ENCODE data around the gene GNGT2. TPM values are rescaled to one million over a fixed set of nuclear protein-coding genes. Genes with fewer than 3 reads are reported as not detected.

The GNGT2 gene
- total RNA-seq, 1 donor from 2014 or later = not detected

DNA sequence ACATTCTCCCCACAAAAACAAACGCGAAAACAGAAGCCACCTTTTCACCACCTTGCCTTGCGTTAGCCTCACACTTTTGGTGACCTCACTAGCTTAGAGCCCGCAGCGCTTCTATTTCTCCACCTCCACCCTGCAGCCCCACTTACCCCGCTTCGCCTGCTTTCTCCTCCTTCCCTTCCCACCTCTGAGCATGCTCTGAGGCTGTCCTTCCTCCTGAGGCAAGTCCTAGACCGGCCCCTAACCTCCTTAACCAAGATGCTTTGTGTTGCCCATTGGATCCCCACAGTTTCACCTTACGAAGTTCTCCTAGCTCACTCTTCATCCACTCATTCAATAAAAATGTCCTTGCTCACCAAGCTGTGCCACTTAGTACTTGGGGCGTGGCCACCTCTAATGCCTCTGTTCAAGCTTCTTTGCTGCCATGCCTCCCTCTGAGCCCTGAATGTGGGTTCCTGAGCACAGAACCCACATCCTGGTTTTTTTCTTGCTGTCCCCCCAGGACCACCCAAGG is 1.3 kb downstream of the GNGT2 start:
- H3K27ac ChIP-seq = no peak overlapping the region
- no peaks in the 10 kb centered on the region for H3K79me2 ChIP-seq (ENCODE audit: low read depth)
- no peaks in the 10 kb centered on the region for H4K20me1 ChIP-seq (ENCODE audit: low read depth)
- no peak overlapping the region for H3K9ac ChIP-seq
- no peak overlapping the region for H3K4me3 ChIP-seq
- peaks cover 12% of the 10 kb centered on the region for H3K4me1 ChIP-seq
- H3K27me3 ChIP-seq = no peaks in the 10 kb centered on the region
- TF ChIP-seq, protein P1, sequence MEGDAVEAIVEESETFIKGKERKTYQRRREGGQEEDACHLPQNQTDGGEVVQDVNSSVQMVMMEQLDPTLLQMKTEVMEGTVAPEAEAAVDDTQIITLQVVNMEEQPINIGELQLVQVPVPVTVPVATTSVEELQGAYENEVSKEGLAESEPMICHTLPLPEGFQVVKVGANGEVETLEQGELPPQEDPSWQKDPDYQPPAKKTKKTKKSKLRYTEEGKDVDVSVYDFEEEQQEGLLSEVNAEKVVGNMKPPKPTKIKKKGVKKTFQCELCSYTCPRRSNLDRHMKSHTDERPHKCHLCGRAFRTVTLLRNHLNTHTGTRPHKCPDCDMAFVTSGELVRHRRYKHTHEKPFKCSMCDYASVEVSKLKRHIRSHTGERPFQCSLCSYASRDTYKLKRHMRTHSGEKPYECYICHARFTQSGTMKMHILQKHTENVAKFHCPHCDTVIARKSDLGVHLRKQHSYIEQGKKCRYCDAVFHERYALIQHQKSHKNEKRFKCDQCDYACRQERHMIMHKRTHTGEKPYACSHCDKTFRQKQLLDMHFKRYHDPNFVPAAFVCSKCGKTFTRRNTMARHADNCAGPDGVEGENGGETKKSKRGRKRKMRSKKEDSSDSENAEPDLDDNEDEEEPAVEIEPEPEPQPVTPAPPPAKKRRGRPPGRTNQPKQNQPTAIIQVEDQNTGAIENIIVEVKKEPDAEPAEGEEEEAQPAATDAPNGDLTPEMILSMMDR (IDR thresholded peaks at IDR 0.05) = no peak
- no peak for TF ChIP-seq EZH2 (IDR thresholded peaks at IDR 0.05)
- TF ChIP-seq EZH2phosphoT487 (IDR thresholded peaks at IDR 0.05) = no peak
- H3K9me3 ChIP-seq (ENCODE audit: low read depth) = no peaks in the 10 kb centered on the region
- H3K4me2 ChIP-seq = no peak overlapping the region
- no peak overlapping the region for H3K27ac Mint-ChIP-seq
- no peak overlapping the region for H3K4me3 Mint-ChIP-seq
- H3F3A ChIP-seq (ENCODE audit: low read depth) = no peaks in the 10 kb centered on the region
- H3K9me3 Mint-ChIP-seq = no peaks in the 10 kb centered on the region
- no peak for DNase-seq (ENCODE audit: low spot score)
- no peaks in the 10 kb centered on the region for H3K36me3 Mint-ChIP-seq
- H3K27me3 Mint-ChIP-seq (ENCODE audit: insufficient read depth, low read depth) = peaks cover 14% of the 10 kb centered on the region
- peaks cover 15% of the 10 kb centered on the region for H3K4me1 Mint-ChIP-seq
- no peaks in the 10 kb centered on the region for H3K36me3 ChIP-seq
- no peak overlapping the region for H2AFZ ChIP-seq (replicated peaks)

- Histone ChIP-seq H4K20me1 (ENCODE audit: low read depth) (no peaks in the 10 kb centered on the region), H3K36me3 (no peaks in the 10 kb centered on the region), H3K4me2 (no peak overlapping the region), H2AFZ (replicated peaks) (no peak overlapping the region), H3K79me2 (ENCODE audit: low read depth) (no peaks in the 10 kb centered on the region), H3K9me3 (ENCODE audit: low read depth) (no peaks in the 10 kb centered on the region), H3K27ac (no peak overlapping the region), H3K27me3 (no peaks in the 10 kb centered on the region), H3K9ac (no peak overlapping the region), H3K4me3 (no peak overlapping the region), H3F3A (ENCODE audit: low read depth) (no peaks in the 10 kb centered on the region), H3K4me1 (no peaks in the 10 kb centered on the region)
- Mint-ChIP-seq H3K36me3 (no peaks in the 10 kb centered on the region), H3K4me3 (no peak overlapping the region), H3K4me1 (no peaks in the 10 kb centered on the region), H3K9me3 (no peaks in the 10 kb centered on the region), H3K27ac (no peak overlapping the region), H3K27me3 (ENCODE audit: insufficient read depth, low read depth) (peaks cover 21% of the 10 kb centered on the region)
- no peak for DNase-seq (ENCODE audit: low spot score)
- TF ChIP-seq EZH2phosphoT487 (IDR thresholded peaks at IDR 0.05) = no peak
These were observed 5.9 kb downstream of the GNGT2 start for GRCh38 chr17:49204516-49204915.

- Histone ChIP-seq H3K79me2 (ENCODE audit: low read depth) (no peaks in the 10 kb centered on the region), H3K36me3 (no peaks in the 10 kb centered on the region), H2AFZ (replicated peaks) (no peak overlapping the region), H3K4me3 (no peak overlapping the region), H3K9ac (no peak overlapping the region), H3K27ac (no peak overlapping the region), H3K4me2 (no peak overlapping the region), H4K20me1 (ENCODE audit: low read depth) (no peaks in the 10 kb centered on the region), H3K9me3 (ENCODE audit: low read depth) (no peaks in the 10 kb centered on the region), H3K27me3 (no peaks in the 10 kb centered on the region), H3F3A (ENCODE audit: low read depth) (no peaks in the 10 kb centered on the region), H3K4me1 (no peaks in the 10 kb centered on the region)
- DNase-seq (ENCODE audit: low spot score) = no peak
- no peak overlapping the region for H3K4me3 Mint-ChIP-seq
- no peak overlapping the region for H3K27ac Mint-ChIP-seq
- H3K27me3 Mint-ChIP-seq (ENCODE audit: insufficient read depth, low read depth) = peaks cover 21% of the 10 kb centered on the region
- no peaks in the 10 kb centered on the region for H3K4me1 Mint-ChIP-seq
- TF ChIP-seq EZH2 (IDR thresholded peaks at IDR 0.05) = no peak
- TF ChIP-seq, protein P1 (IDR thresholded peaks at IDR 0.05) = no peak
- H3K9me3 Mint-ChIP-seq = no peaks in the 10 kb centered on the region
- H3K36me3 Mint-ChIP-seq = no peaks in the 10 kb centered on the region
These were observed 6.6 kb downstream of the GNGT2 start for GRCh38 chr17:49203796-49204195.

DNA sequence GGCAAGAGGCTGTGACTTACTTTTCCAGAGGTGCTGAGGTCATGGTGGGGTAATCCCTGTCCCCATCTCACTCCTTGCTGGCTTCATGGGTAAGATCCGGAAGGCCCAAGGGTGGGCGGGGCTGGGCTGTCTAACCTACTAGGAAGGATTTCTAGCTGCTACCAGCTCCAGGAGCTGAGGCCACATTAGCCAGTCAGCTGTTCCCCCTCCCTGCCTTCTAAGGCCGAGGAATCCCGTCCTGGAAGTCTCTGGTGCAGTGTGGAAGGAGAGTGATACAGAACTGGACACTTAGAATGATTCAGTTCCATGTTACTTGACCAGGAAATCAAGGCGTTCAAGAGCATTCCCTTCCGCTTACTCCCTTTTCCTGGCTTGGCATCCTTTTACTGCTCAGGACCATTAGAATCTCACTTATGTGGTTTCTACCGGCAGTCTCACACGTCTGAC is 8.9 kb downstream of the GNGT2 start:
- H3K4me1 Mint-ChIP-seq = peaks cover 2% of the 10 kb centered on the region
- no peak overlapping the region for H3K4me2 ChIP-seq

More for the DNA sequence above, 8.9 kb downstream of the GNGT2 start:
- no peaks in the 10 kb centered on the region for H3K79me2 ChIP-seq (ENCODE audit: low read depth)
- H3F3A ChIP-seq (ENCODE audit: low read depth) = no peaks in the 10 kb centered on the region
- H2AFZ ChIP-seq (replicated peaks) = no peak overlapping the region
- TF ChIP-seq, protein P1 (IDR thresholded peaks at IDR 0.05) = no peak
- TF ChIP-seq EZH2 (IDR thresholded peaks at IDR 0.05) (no peak), EZH2phosphoT487 (IDR thresholded peaks at IDR 0.05) (no peak)
- Mint-ChIP-seq H3K36me3 (no peaks in the 10 kb centered on the region), H3K9me3 (no peaks in the 10 kb centered on the region), H3K4me3 (no peak overlapping the region), H3K27me3 (ENCODE audit: insufficient read depth, low read depth) (peaks cover 24% of the 10 kb centered on the region), H3K27ac (no peak overlapping the region)
- no peaks in the 10 kb centered on the region for H3K4me1 ChIP-seq
- H4K20me1 ChIP-seq (ENCODE audit: low read depth) = no peaks in the 10 kb centered on the region
- H3K9ac ChIP-seq = no peak overlapping the region
- DNase-seq (ENCODE audit: low spot score) = no peak
- H3K36me3 ChIP-seq = no peaks in the 10 kb centered on the region
- no peak overlapping the region for H3K27ac ChIP-seq
- no peaks in the 10 kb centered on the region for H3K27me3 ChIP-seq
- H3K9me3 ChIP-seq (ENCODE audit: low read depth) = no peaks in the 10 kb centered on the region
- no peak overlapping the region for H3K4me3 ChIP-seq

All from neural progenitor cell (in vitro differentiated cells).